ENCODE measurements around the gene ACACB.

GRCh38 chr12:109289004-109289403 lies 172.6 kb downstream of the ACACB start:
- TF ChIP-seq, protein P1, sequence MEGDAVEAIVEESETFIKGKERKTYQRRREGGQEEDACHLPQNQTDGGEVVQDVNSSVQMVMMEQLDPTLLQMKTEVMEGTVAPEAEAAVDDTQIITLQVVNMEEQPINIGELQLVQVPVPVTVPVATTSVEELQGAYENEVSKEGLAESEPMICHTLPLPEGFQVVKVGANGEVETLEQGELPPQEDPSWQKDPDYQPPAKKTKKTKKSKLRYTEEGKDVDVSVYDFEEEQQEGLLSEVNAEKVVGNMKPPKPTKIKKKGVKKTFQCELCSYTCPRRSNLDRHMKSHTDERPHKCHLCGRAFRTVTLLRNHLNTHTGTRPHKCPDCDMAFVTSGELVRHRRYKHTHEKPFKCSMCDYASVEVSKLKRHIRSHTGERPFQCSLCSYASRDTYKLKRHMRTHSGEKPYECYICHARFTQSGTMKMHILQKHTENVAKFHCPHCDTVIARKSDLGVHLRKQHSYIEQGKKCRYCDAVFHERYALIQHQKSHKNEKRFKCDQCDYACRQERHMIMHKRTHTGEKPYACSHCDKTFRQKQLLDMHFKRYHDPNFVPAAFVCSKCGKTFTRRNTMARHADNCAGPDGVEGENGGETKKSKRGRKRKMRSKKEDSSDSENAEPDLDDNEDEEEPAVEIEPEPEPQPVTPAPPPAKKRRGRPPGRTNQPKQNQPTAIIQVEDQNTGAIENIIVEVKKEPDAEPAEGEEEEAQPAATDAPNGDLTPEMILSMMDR (conservative IDR thresholded peaks at IDR 0.05; ENCODE audit: low read depth, low read length) = no peak
- no peak for TF ChIP-seq EZH2 (IDR thresholded peaks at IDR 0.05; ENCODE audit: borderline replicate concordance, low read depth, low read length, poor library complexity, severe bottlenecking)

All from A673 (cell line).